Nephron progenitor cell (in vitro differentiated cells): ENCODE data around the gene KLK13.

ENCODE experiments used
- DNase-seq: peaks from one replicate; pipeline ENCODE4 v3.0.0; 2021
- H3K27ac Mint-ChIP-seq: 2 replicates; pipeline ENCODE4 v1.8.0; 2021; ENCODE audit warnings: mild to moderate bottlenecking, moderate library complexity, mixed read lengths
- H3K27me3 Mint-ChIP-seq: 2 replicates; pipeline ENCODE4 v1.8.0; 2021; ENCODE audit warnings: mild to moderate bottlenecking, low read depth, mixed read lengths; ENCODE audit not compliant: poor library complexity
- H3K36me3 Mint-ChIP-seq: 2 replicates; pipeline ENCODE4 v1.8.0; 2021; ENCODE audit warnings: low read depth, mixed read lengths
- H3K4me1 Mint-ChIP-seq: 2 replicates; pipeline ENCODE4 v1.8.0; 2021; ENCODE audit warnings: mixed read lengths
- H3K4me3 Mint-ChIP-seq: 2 replicates; pipeline ENCODE4 v1.8.0; 2021; ENCODE audit warnings: mild to moderate bottlenecking, moderate library complexity, mixed read lengths
- H3K9me3 Mint-ChIP-seq: 2 replicates; pipeline ENCODE4 v1.8.0; 2021; ENCODE audit warnings: mild to moderate bottlenecking, moderate library complexity, mixed read lengths
- CTCF ChIP-seq: fragments of 200-600 bp; sonication (generic); IDR thresholded peaks from 2 replicates; pipeline ENCODE4 v1.5.0; 2021; ENCODE audit warnings: antibody characterized with exemption

Gene KLK13

GRCh38 chr19:51064534-51065220, at the start of gene KLK13:
Gene KLK13, minus strand, starts transcription at chr19:51065092. Its CDS starts 25 bp downstream, at chr19:51065067.
- H3K36me3 Mint-ChIP-seq: no peaks in the 10 kb centered on the region
- peak; percentile 49 for DNase-seq
- no peak for TF ChIP-seq CTCF
- H3K9me3 Mint-ChIP-seq: no peaks in the 10 kb centered on the region
- H3K27me3 Mint-ChIP-seq: peaks cover 58% of the 10 kb centered on the region
- H3K27ac Mint-ChIP-seq: no peak within 1 kb of the TSS
- peak within 1 kb of the TSS; percentile 80 for H3K4me3 Mint-ChIP-seq
- H3K4me1 Mint-ChIP-seq: peaks cover 9% of the 10 kb centered on the region

- Mint-ChIP-seq H3K27me3 (peaks cover 42% of the 10 kb centered on the region), H3K36me3 (no peaks in the 10 kb centered on the region), H3K27ac (no peak overlapping the region), H3K4me1 (no peaks in the 10 kb centered on the region), H3K4me3 (no peak overlapping the region), H3K9me3 (no peaks in the 10 kb centered on the region)
- DNase-seq: no peak
- no peak for TF ChIP-seq CTCF
These were observed 49.3 kb upstream of the KLK13 start for GRCh38 chr19:51114087-51114729.

GRCh38 chr19:51111606-51112005, 46.7 kb upstream of the KLK13 start:
- Mint-ChIP-seq H3K4me3 (no peak overlapping the region), H3K27ac (no peak overlapping the region), H3K4me1 (peaks cover 17% of the 10 kb centered on the region), H3K9me3 (no peaks in the 10 kb centered on the region), H3K27me3 (peaks cover 28% of the 10 kb centered on the region), H3K36me3 (no peaks in the 10 kb centered on the region)
- DNase-seq: peak; percentile 23
- TF ChIP-seq CTCF: peak; percentile 13

- H3K4me1 Mint-ChIP-seq: peaks cover 17% of the 10 kb centered on the region
- DNase-seq: no peak
- H3K4me3 Mint-ChIP-seq: no peak overlapping the region
- no peak for TF ChIP-seq CTCF
- H3K36me3 Mint-ChIP-seq: peaks cover 6% of the 10 kb centered on the region
- H3K9me3 Mint-ChIP-seq: no peaks in the 10 kb centered on the region
- H3K27me3 Mint-ChIP-seq: peaks cover 18% of the 10 kb centered on the region
- H3K27ac Mint-ChIP-seq: no peak overlapping the region
These were observed 45.7 kb upstream of the KLK13 start for GRCh38 chr19:51110666-51110971.

- peak overlapping the region; percentile 94 for H3K4me3 Mint-ChIP-seq
- no peak for DNase-seq
- peaks cover 7% of the 10 kb centered on the region for H3K27me3 Mint-ChIP-seq
- peak overlapping the region; percentile 66 for H3K27ac Mint-ChIP-seq
- no peaks in the 10 kb centered on the region for H3K9me3 Mint-ChIP-seq
- peaks cover 10% of the 10 kb centered on the region for H3K36me3 Mint-ChIP-seq
- peaks cover 17% of the 10 kb centered on the region for H3K4me1 Mint-ChIP-seq
- no peak for TF ChIP-seq CTCF
These were observed 43.9 kb upstream of the KLK13 start for GRCh38 chr19:51108805-51109146.
